AG09309 (cell line): ENCODE data around the gene FUT9.

ENCODE experiments used
- DNase-seq: peaks from one replicate; pipeline ENCODE4 v3.0.0-alpha.2; 2010; ENCODE audit warnings: low read depth
- H3K4me3 ChIP-seq: 2 replicates; pipeline ENCODE4 v1.5.1; 2011; ENCODE audit warnings: mild to moderate bottlenecking, low read depth, low read length, moderate library complexity; ENCODE audit not compliant: control insufficient read depth
- CTCF ChIP-seq: IDR thresholded peaks from 2 replicates; pipeline ENCODE4 v1.5.1; 2011; ENCODE audit warnings: mild to moderate bottlenecking, low read depth, low read length, inconsistent platforms; ENCODE audit not compliant: insufficient read depth, control insufficient read depth; ENCODE audit errors: missing control alignments

Gene FUT9

GRCh38 chr6:96089173-96089572, 73.4 kb downstream of the FUT9 start:
- TF ChIP-seq CTCF: no peak
- no peak overlapping the region for H3K4me3 ChIP-seq
- DNase-seq: no peak

GRCh38 chr6:96094077-96094476, 78.3 kb downstream of the FUT9 start:
- H3K4me3 ChIP-seq: no peak overlapping the region
- DNase-seq: no peak
- TF ChIP-seq CTCF: no peak

GRCh38 chr6:96099069-96099468, 83.3 kb downstream of the FUT9 start:
- DNase-seq: no peak
- no peak overlapping the region for H3K4me3 ChIP-seq
- no peak for TF ChIP-seq CTCF

GRCh38 chr6:96101564-96101963, 85.8 kb downstream of the FUT9 start:
- no peak for TF ChIP-seq CTCF
- no peak for DNase-seq
- no peak overlapping the region for H3K4me3 ChIP-seq

GRCh38 chr6:96104910-96105309, 89.1 kb downstream of the FUT9 start:
- no peak overlapping the region for H3K4me3 ChIP-seq
- DNase-seq: no peak
- TF ChIP-seq CTCF: no peak

- DNase-seq: no peak
- no peak for TF ChIP-seq CTCF
- no peak overlapping the region for H3K4me3 ChIP-seq
These were observed 95.1 kb downstream of the FUT9 start for GRCh38 chr6:96110878-96111277.

GRCh38 chr6:96116674-96117073, 100.9 kb downstream of the FUT9 start:
- no peak for DNase-seq
- TF ChIP-seq CTCF: no peak
- no peak overlapping the region for H3K4me3 ChIP-seq
